Peyer's patch (tissue), 4 donors: ENCODE results near the gene SCRG1.

ENCODE experiments used
- POLR2A ChIP-seq, 2 donors: fragments of 450-650 bp; IDR thresholded peaks; one replicate each; pipeline ENCODE4 v1.5.1; 2017; ENCODE audit warnings: antibody characterized with exemption in 2 of 2, mild to moderate bottlenecking in 2 of 2, moderate library complexity in 2 of 2
- TF ChIP-seq, protein P1 (sequence below), 6 experiments: fragments of 450-650 bp in 4 of 6; fragments of 200-600 bp in 2 of 6; sonication (generic) in 1 of 6; IDR thresholded peaks; one replicate each; pipeline ENCODE4 v1.5.1; 2017 to 2019; ENCODE audit warnings: antibody characterized with exemption in 6 of 6, mild to moderate bottlenecking in 3 of 6, moderate library complexity in 1 of 6

DNA sequence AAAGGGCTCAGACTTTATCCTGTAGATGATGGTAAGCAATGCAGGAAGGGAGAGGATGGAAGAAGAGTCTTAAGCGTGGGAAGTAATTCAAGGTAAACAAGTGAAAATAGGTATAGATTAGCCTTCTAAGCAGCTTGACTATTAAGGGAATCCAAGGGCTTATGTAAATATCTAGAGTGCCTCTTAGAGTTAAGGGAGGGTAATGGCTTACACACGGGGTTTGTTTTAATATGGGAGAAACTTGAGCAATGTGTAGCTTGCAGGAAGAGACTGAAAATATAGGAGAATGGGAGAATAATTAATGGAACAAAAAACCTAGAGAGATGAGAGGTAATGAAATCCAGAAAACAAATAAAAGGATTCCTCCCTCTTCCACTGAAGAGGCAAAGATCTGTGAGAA is 41.0 kb downstream of the SCRG1 start:
- TF ChIP-seq, protein P1, sequence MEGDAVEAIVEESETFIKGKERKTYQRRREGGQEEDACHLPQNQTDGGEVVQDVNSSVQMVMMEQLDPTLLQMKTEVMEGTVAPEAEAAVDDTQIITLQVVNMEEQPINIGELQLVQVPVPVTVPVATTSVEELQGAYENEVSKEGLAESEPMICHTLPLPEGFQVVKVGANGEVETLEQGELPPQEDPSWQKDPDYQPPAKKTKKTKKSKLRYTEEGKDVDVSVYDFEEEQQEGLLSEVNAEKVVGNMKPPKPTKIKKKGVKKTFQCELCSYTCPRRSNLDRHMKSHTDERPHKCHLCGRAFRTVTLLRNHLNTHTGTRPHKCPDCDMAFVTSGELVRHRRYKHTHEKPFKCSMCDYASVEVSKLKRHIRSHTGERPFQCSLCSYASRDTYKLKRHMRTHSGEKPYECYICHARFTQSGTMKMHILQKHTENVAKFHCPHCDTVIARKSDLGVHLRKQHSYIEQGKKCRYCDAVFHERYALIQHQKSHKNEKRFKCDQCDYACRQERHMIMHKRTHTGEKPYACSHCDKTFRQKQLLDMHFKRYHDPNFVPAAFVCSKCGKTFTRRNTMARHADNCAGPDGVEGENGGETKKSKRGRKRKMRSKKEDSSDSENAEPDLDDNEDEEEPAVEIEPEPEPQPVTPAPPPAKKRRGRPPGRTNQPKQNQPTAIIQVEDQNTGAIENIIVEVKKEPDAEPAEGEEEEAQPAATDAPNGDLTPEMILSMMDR (IDR thresholded peaks at IDR 0.05) = no peak
- no peak for TF ChIP-seq POLR2A (IDR thresholded peaks at IDR 0.05)
